Activated CD8-positive, alpha-beta memory T cell treated with anti-CD3 and anti-CD28 coated beads, Interleukin-2, amount 10 ng/mL, durations not matched to agents 7 days and 5 days (primary cell): ENCODE results near the gene BLM. TPM values are rescaled to one million over a fixed set of nuclear protein-coding genes. Genes with fewer than 3 reads are reported as not detected.

Experiments
- ATAC-seq: fragments of 150-1000 bp; cut with Tn5 transposase; one replicate; pipeline ENCODE4 v1.10.0; 2021; ENCODE audit warnings: moderate library complexity
- CTCF ChIA-PET: fragments of 350-600 bp; sonication (Branson Sonifier 250); formaldehyde crosslinking; loops from one replicate; lab custom pipeline; 2021; ENCODE audit warnings: antibody characterized with exemption; lab: Charles Lee
- DNase-seq: peaks from one replicate; pipeline ENCODE4 v3.0.0-alpha.2; 2020
- H3K27ac Mint-ChIP-seq: one replicate; pipeline ENCODE4 v1.8.0; 2021; ENCODE audit warnings: mild to moderate bottlenecking, mixed read lengths
- H3K27me3 Mint-ChIP-seq: one replicate; pipeline ENCODE4 v1.8.0; 2021; ENCODE audit warnings: mixed read lengths
- H3K36me3 Mint-ChIP-seq: one replicate; pipeline ENCODE4 v1.8.0; 2021; ENCODE audit warnings: mild to moderate bottlenecking, mixed read lengths
- H3K4me1 Mint-ChIP-seq: one replicate; pipeline ENCODE4 v1.8.0; 2021; ENCODE audit warnings: mixed read lengths
- H3K4me3 Mint-ChIP-seq: one replicate; pipeline ENCODE4 v1.8.0; 2021; ENCODE audit warnings: mild to moderate bottlenecking, moderate library complexity, mixed read lengths
- H3K9me3 Mint-ChIP-seq: one replicate; pipeline ENCODE4 v1.8.0; 2022; ENCODE audit warnings: low read depth, mixed read lengths
- total RNA-seq, 2 experiments: library from RNA; stranded (reverse); gene quantifications; one replicate each; pipeline ENCODE4 v1.2.3, GENCODE V29; 2021

BLM gene
- total RNA-seq, 2 experiments from 2014 or later = 83.4 to 92.7 TPM

DNA sequence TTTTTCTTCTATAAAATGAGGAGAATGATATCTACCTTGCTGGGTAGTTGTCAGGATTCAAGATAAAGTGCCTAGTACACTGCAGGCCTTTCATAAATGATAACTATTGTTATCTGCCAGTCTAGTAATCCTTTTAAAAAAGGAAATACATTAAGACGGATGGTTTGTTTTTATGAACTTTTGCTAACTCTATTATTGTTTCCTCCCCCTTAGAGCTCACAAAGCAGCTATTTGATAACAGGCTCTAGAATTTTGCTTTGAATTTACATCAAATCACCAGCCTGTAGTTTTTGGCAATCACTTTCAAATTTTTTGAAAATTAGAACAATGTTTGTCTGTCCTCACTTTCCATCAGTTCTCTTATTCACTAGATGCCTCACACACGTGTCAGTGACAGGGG is 39.8 kb downstream of the BLM start:
- Mint-ChIP-seq H3K27ac (no peak overlapping the region), H3K4me1 (peaks cover 13% of the 10 kb centered on the region), H3K27me3 (no peaks in the 10 kb centered on the region), H3K36me3 (peaks cover 64% of the 10 kb centered on the region), H3K9me3 (no peaks in the 10 kb centered on the region), H3K4me3 (no peak overlapping the region)
- CTCF ChIA-PET = interaction anchor here (0.6 to 1.1 kb wide), 3 partner anchors 49 to 143 kb away, joined by 3 to 5 read pairs (median 3); no protein-coding TSS in a partner anchor
- DNase-seq (no peak), ATAC-seq (no peak)

DNA sequence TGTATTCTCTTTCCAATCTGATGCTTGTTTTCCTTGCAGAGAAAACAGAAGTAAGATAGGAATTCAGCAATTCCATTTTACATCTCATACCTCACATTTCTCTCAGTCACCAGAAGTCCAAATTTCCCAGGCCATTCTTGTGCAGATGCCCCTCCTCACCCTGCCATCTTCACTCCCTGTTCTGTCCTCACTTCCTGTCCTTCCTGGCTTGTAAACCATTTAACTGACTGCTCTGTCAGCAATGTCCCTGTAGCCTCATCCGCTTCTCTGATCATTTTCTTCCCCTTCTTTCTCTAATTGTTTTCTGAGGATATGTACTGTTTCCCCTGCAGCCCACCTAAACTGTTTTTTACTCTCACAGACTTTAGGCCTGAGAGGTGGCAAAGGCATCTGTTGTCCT is 40.3 kb downstream of the BLM start:
- DNase-seq = no peak
- Mint-ChIP-seq H3K27ac (peak overlapping the region; percentile 58), H3K9me3 (no peaks in the 10 kb centered on the region), H3K4me1 (peaks cover 15% of the 10 kb centered on the region), H3K36me3 (peaks cover 66% of the 10 kb centered on the region), H3K27me3 (no peaks in the 10 kb centered on the region), H3K4me3 (no peak overlapping the region)
- CTCF ChIA-PET = interaction anchor here (1.1 kb wide), 1 partner anchor 48 kb away, joined by 3 read pairs; no protein-coding TSS in a partner anchor
- ATAC-seq = no peak

DNA sequence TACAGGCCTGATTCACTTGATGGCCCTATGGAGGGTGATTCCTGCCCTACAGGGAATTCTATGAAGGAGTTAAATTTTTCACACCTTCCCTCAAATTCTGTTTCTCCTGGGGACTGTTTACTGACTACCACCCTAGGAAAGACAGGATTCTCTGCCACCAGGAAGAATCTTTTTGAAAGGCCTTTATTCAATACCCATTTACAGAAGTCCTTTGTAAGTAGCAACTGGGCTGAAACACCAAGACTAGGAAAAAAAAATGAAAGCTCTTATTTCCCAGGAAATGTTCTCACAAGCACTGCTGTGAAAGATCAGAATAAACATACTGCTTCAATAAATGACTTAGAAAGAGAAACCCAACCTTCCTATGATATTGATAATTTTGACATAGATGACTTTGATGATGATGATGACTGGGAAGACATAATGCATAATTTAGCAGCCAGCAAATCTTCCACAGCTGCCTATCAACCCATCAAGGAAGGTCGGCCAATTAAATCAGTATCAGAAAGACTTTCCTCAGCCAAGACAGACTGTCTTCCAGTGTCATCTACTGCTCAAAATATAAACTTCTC is 43.6 kb downstream of the BLM start:
- CTCF ChIA-PET = interaction anchor here (1.0 kb wide), 1 partner anchor 172 kb away, joined by 3 read pairs; the partner anchor contains the start of gene HDDC3
- H3K9me3 Mint-ChIP-seq = no peaks in the 10 kb centered on the region
- H3K27ac Mint-ChIP-seq = peak overlapping the region; percentile 21
- no peaks in the 10 kb centered on the region for H3K27me3 Mint-ChIP-seq
- DNase-seq = no peak
- peaks cover 13% of the 10 kb centered on the region for H3K4me1 Mint-ChIP-seq
- no peak for ATAC-seq
- H3K36me3 Mint-ChIP-seq = peaks cover 56% of the 10 kb centered on the region
- H3K4me3 Mint-ChIP-seq = no peak overlapping the region

DNA sequence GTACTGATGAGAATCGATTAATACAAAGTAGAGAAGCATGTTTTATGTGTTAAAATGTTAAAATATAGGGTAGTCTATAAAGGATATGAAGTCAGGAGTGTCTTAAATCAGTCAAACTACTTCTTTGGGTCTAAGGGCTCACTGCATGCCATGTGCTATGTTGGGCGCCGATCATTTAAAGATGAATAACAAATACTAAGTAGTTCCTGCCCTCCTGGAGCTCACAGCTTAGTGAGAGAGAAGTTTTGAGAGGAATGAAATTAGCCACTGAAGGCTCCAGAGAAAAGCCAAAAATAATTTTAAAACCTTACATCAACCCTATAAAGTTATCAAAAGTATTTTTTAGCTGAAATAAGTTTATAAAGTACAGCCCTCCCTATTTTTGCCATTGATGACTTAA is 44.5 kb downstream of the BLM start:
- Mint-ChIP-seq H3K9me3 (no peaks in the 10 kb centered on the region), H3K27ac (no peak overlapping the region), H3K4me1 (peaks cover 13% of the 10 kb centered on the region), H3K36me3 (peaks cover 58% of the 10 kb centered on the region), H3K27me3 (no peaks in the 10 kb centered on the region), H3K4me3 (no peak overlapping the region)
- DNase-seq = no peak
- ATAC-seq = no peak
- CTCF ChIA-PET = interaction anchor here (0.8 to 2.5 kb wide), 4 partner anchors 12 to 44 kb away, joined by 3 to 5 read pairs (median 4); partner anchors contain the start of gene BLM

DNA sequence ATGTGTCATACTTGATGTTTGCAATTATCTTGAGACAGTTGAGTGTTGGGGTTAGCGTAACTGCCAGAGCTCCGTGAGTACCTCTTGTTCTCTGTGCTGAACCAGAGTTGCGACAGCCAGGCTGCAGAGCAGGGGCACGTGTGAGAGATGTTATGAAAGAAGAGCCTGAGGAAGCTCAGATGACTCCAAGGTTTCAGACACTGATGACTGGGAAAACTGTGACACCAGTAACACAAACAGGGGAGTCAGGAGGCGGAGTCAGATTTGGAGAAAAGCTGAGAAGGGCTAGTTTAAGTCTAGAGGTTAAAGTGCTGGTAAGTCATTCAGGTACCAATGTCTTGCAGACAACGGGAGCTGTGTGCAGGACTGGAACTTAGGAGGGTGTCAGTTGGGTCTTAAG is 45.0 kb downstream of the BLM start:
- ATAC-seq (no peak), DNase-seq (no peak)
- Mint-ChIP-seq H3K9me3 (no peaks in the 10 kb centered on the region), H3K27me3 (no peaks in the 10 kb centered on the region), H3K36me3 (peaks cover 56% of the 10 kb centered on the region), H3K4me3 (no peak overlapping the region), H3K4me1 (peaks cover 11% of the 10 kb centered on the region), H3K27ac (peak overlapping the region; percentile 26)
- CTCF ChIA-PET = interaction anchor here (0.8 to 2.5 kb wide), 4 partner anchors 12 to 45 kb away, joined by 3 to 5 read pairs (median 4); partner anchors contain the start of gene BLM

DNA sequence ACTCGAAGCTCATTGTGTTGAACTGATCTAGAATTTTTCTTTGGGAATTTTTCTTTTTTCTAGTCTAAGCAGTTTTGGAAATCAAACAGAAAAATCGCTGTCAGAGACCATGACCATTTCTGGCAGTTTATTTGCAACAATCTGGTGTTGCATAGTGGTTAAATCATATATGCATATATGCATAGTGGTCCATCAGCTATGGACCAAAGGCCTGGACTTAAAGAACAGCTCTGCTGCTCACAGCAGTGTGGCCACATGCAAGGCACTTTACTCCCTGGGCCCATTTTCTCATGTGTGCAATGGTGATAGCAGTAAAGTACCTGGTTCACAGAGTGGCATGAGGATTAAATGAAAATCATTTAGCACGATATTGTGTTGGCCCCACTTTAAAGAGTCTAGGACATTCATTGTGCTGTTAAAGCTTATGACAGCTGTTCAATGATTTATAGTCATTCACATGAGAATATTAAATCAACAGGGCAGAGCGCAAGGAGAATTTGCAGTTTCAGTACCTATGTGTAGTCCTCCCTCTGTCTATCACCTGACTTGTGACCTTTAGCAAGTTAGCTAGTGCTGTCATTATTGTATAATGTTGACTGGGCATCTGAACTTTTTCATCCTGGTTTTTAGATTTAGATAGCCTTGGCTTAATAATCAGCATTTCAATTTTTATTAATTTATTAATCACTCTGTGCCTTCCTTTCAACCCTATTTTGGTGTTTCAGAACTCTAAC is 46.4 kb downstream of the BLM start:
- Mint-ChIP-seq H3K4me1 (peaks cover 6% of the 10 kb centered on the region), H3K36me3 (peaks cover 56% of the 10 kb centered on the region), H3K4me3 (no peak overlapping the region), H3K9me3 (no peaks in the 10 kb centered on the region), H3K27ac (peak overlapping the region; percentile 4), H3K27me3 (no peaks in the 10 kb centered on the region)
- DNase-seq (no peak), ATAC-seq (no peak)
- CTCF ChIA-PET = interaction anchor here (0.6 to 2.5 kb wide), 6 partner anchors 10 to 825 kb away, joined by 3 to 5 read pairs (median 3); partner anchors contain the start of gene BLM

DNA sequence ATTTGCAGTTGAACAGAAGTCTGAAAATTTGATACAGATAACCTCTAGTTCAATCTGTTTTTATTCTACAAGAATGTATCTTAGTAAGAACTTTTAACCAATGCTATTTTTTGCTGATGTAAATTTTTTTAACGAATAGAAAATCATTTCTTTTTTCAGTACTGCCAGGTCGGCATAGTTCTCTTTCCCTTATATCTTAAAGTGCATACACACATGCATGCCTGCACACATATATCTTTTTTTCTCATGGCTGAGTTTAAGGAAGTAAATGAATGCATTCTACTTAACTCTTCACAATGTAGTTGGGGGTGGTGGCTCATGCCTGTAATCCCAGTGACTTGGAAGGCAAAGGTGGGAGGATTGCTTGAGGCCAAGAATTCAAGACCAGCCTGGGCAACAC is 48.4 kb downstream of the BLM start:
- H3K27ac Mint-ChIP-seq = peak overlapping the region; percentile 12
- H3K27me3 Mint-ChIP-seq = no peaks in the 10 kb centered on the region
- CTCF ChIA-PET = no interaction called here
- peaks cover 62% of the 10 kb centered on the region for H3K36me3 Mint-ChIP-seq
- ATAC-seq = no peak
- H3K4me3 Mint-ChIP-seq = no peak overlapping the region
- H3K9me3 Mint-ChIP-seq = no peaks in the 10 kb centered on the region
- no peak for DNase-seq
- peaks cover 6% of the 10 kb centered on the region for H3K4me1 Mint-ChIP-seq

DNA sequence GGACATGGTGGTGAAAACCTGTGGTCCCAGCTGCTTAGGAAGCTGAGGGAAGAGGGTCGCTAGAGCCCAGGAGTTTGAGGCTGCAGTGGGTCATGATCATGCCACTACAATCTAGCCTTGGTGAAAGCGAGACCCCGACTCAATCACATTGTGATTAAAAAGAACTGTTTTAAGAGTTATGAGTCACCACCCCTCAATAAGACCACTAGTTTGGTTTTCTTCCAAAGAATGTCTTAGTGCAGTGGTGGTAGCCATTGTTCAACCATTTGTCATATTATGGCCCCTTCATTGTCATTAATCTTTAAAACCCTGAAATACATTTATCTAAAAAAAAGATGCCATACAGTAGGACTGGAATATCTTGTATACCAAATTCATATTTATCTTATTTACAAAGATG is 48.8 kb downstream of the BLM start:
- peaks cover 6% of the 10 kb centered on the region for H3K4me1 Mint-ChIP-seq
- H3K27me3 Mint-ChIP-seq = no peaks in the 10 kb centered on the region
- CTCF ChIA-PET = no interaction called here
- no peak for ATAC-seq
- no peak for DNase-seq
- H3K36me3 Mint-ChIP-seq = peaks cover 62% of the 10 kb centered on the region
- no peaks in the 10 kb centered on the region for H3K9me3 Mint-ChIP-seq
- peak overlapping the region; percentile 12 for H3K27ac Mint-ChIP-seq
- H3K4me3 Mint-ChIP-seq = no peak overlapping the region

DNA sequence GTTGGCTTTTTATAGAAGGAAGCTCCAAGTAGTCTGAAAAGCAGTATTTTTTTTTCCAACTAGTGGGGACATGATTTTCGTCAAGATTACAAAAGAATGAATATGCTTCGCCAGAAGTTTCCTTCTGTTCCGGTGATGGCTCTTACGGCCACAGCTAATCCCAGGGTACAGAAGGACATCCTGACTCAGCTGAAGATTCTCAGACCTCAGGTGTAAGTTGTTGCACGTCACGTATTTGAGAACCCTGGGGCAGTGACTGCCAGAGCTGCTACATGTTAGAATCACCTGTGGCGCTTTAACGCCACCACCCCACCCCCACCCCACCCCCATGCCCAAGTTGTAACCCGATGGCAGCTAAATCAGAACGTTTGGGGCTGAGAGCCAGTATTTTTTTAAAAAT is 52.2 kb downstream of the BLM start:
- Mint-ChIP-seq H3K9me3 (no peaks in the 10 kb centered on the region), H3K4me1 (peaks cover 9% of the 10 kb centered on the region), H3K27ac (no peak overlapping the region), H3K4me3 (no peak overlapping the region), H3K27me3 (no peaks in the 10 kb centered on the region), H3K36me3 (peaks cover 57% of the 10 kb centered on the region)
- CTCF ChIA-PET = interaction anchor here (0.7 to 1.7 kb wide), 3 partner anchors 18 to 449 kb away, joined by 3 to 4 read pairs (median 3); no protein-coding TSS in a partner anchor
- ATAC-seq (no peak), DNase-seq (no peak)

DNA sequence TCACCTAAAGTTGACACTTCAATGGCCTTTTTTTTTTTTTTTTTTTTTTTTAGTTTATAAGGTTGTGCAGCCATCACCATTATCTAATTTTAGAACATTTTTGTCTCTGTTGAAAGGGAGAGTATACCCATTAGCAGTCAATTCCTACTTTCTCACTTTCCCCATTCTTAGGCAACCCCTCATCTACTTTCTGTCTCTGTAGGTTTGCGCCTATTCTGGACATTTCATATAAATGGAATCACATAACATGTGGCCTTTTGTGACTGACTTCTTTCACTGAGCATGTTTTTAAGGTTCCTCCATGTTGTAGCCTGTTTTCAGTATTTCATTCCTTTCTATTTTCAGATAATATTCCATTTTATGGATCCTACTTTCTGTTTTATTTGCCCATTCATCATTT is 56.3 kb downstream of the BLM start:
- DNase-seq = no peak
- H3K4me3 Mint-ChIP-seq = no peak overlapping the region
- H3K9me3 Mint-ChIP-seq = no peaks in the 10 kb centered on the region
- peaks cover 13% of the 10 kb centered on the region for H3K4me1 Mint-ChIP-seq
- no peaks in the 10 kb centered on the region for H3K27me3 Mint-ChIP-seq
- no peak for ATAC-seq
- peaks cover 61% of the 10 kb centered on the region for H3K36me3 Mint-ChIP-seq
- CTCF ChIA-PET = interaction anchor here (1.8 kb wide), 1 partner anchor 10 kb away, joined by 3 read pairs; no protein-coding TSS in a partner anchor
- peak overlapping the region; percentile 33 for H3K27ac Mint-ChIP-seq

DNA sequence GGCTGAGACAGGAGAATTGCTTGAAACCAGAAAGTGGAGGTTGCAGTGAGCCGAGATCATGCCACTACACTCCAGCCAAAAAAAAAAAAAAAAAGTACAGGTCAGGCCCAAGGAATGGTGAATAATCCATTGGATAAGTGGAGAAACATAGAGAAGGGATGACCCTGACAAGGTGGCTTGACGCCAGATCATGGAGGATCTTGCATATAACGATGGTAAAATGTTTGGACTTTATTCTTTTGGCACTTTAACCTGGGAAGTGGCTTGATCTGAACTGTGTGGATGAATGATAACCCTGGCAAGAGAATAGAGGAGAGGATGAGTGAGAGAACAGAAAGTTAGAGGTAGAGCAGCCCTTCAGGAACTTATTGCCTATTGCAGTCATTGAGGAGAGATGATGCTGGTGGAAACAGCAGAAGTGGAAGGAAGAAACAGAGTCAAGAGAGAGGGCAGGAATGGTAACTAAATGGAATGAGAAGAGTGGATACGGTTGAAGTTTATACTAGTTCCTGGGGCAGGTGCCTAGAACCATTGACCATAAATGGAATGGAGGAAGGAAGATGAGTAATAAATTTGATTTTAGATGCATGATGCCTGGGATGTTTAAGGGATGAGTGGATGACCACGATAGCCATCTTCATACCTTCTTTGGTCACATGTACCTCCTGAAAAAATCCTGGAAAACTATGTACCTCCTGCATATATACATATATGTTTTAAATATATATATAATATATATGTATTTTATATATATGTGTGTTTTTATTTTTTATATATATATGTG is 57.8 kb downstream of the BLM start:
- no peaks in the 10 kb centered on the region for H3K27me3 Mint-ChIP-seq
- H3K9me3 Mint-ChIP-seq = no peaks in the 10 kb centered on the region
- no peak overlapping the region for H3K4me3 Mint-ChIP-seq
- peaks cover 63% of the 10 kb centered on the region for H3K36me3 Mint-ChIP-seq
- DNase-seq (no peak), ATAC-seq (no peak)
- H3K27ac Mint-ChIP-seq = peak overlapping the region; percentile 0
- CTCF ChIA-PET = interaction anchor here (1.8 kb wide), 1 partner anchor 12 kb away, joined by 3 read pairs; no protein-coding TSS in a partner anchor
- H3K4me1 Mint-ChIP-seq = peaks cover 18% of the 10 kb centered on the region

DNA sequence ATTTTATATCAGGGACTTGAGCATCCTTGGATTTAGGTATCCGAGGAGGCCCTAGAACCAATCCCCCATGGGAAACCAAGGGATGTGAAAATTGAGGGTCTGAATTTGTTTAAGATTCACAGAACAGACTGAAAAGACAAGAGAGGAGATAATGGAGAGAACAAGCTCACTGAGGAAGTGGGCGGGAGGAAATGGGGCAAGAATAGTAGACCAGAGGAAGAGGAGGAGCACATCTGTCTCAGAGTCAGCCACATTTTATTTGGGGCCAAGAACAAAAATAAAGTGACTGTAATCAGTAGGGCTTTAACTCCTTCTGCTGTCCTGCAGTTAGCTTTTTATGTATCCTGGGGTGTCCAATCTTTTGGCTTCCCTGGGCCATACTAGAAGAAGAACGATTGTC is 63.8 kb downstream of the BLM start:
- CTCF ChIA-PET = interaction anchor here (0.8 to 3.3 kb wide), 6 partner anchors 8 to 152 kb away, joined by 3 to 19 read pairs (median 4); partner anchors contain the start of genes HDDC3, MAN2A2 and UNC45A
- Mint-ChIP-seq H3K4me3 (peak overlapping the region; percentile 31), H3K4me1 (peaks cover 35% of the 10 kb centered on the region), H3K27ac (peak overlapping the region; percentile 84), H3K27me3 (no peaks in the 10 kb centered on the region), H3K9me3 (no peaks in the 10 kb centered on the region), H3K36me3 (peaks cover 68% of the 10 kb centered on the region)
- DNase-seq = peak; percentile 68
- ATAC-seq = peak; percentile 94

DNA sequence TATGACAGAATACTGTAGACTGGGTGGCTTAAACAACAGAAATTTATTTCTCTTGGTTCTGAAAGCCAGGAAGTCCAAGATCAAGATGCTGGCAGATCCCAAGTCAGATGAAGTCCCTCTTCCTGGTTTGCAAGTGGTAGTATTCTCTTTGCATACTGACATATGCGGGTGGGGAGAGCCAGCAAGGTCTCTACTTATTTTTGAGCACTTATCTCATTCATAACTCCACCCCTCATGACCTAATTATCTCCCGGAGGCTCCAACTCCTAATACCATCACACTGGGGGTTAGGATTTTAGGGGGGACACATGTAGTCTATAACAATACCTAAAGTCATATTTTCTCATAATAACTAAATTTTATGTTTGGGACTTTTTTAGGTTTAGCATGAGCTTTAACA is 65.3 kb downstream of the BLM start:
- H3K27ac Mint-ChIP-seq = peak overlapping the region; percentile 67
- no peak for ATAC-seq

More for the DNA sequence above, 65.3 kb downstream of the BLM start:
- DNase-seq = no peak
- CTCF ChIA-PET = interaction anchor here (1.0 to 3.3 kb wide), 9 partner anchors 10 to 151 kb away, joined by 3 to 19 read pairs (median 4); partner anchors contain the start of genes HDDC3 and UNC45A
- peaks cover 68% of the 10 kb centered on the region for H3K36me3 Mint-ChIP-seq
- no peaks in the 10 kb centered on the region for H3K9me3 Mint-ChIP-seq
- H3K4me3 Mint-ChIP-seq = no peak overlapping the region
- no peaks in the 10 kb centered on the region for H3K27me3 Mint-ChIP-seq
- H3K4me1 Mint-ChIP-seq = peaks cover 35% of the 10 kb centered on the region
